ENCODE measurements around the gene ATP11A. TPM values are rescaled to one million over a fixed set of nuclear protein-coding genes. Genes with fewer than 3 reads are reported as not detected.

The ATP11A gene
- total and polyA plus RNA-seq, 10 of the 15 experiments (the other 5 are each of a cell fraction or from before 2014, with no cell fraction given), result 1.4 to 69.6 (median 14.4) TPM

- no peak for FAIRE-seq
- WGBS (ENCODE audit: insufficient coverage, insufficient replicate concordance, low lambda C conversion rate, missing lambda C conversion rate), result 89% methylated on average over 8 of the region's 12 CpGs
- TF ChIP-seq, protein P1, sequence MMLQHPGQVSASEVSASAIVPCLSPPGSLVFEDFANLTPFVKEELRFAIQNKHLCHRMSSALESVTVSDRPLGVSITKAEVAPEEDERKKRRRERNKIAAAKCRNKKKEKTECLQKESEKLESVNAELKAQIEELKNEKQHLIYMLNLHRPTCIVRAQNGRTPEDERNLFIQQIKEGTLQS (IDR thresholded peaks at IDR 0.05; ENCODE audit: borderline replicate concordance, extremely low read depth, low read depth, low read length), result no peak
- TF ChIP-seq EED (IDR thresholded peaks at IDR 0.05; ENCODE audit: low read depth), result no peak
- no peak for TF ChIP-seq SPI1 (IDR thresholded peaks at IDR 0.05; ENCODE audit: borderline replicate concordance, insufficient read depth, low read depth, low read length)
- no peak for TF ChIP-seq E2F4 (IDR thresholded peaks at IDR 0.05; ENCODE audit: low read depth, low read length)
- TF ChIP-seq SRF (IDR thresholded peaks at IDR 0.05; ENCODE audit: low read depth in 2 of 2, low read length in 2 of 2), result no peak
- TF ChIP-seq ATF7 (IDR thresholded peaks at IDR 0.05; ENCODE audit: low read depth), result no peak
- TF ChIP-seq RFX5 (IDR thresholded peaks at IDR 0.05; ENCODE audit: low read depth, low read length), result no peak
- TF ChIP-seq CBX5 (IDR thresholded peaks at IDR 0.05; ENCODE audit: low read depth), result no peak
- no peak for TF ChIP-seq SREBF1 (IDR thresholded peaks at IDR 0.05; ENCODE audit: low read length)
- TF ChIP-seq BCLAF1 (IDR thresholded peaks at IDR 0.05), result no peak
- ChIA-PET RAD21 (ENCODE audit: unreplicated experiment) (no interaction called here), SMC1A (ENCODE audit: uncharacterized antibody, unreplicated experiment) (interaction anchor here (0.9 to 1.1 kb wide), 2 partner anchors 9 to 13 kb away, joined by 3 read pairs; no protein-coding TSS in a partner anchor), CTCF (interaction anchor here (0.6 kb wide), 1 partner anchor 1244 kb away, joined by 3 read pairs; no protein-coding TSS in a partner anchor), POLR2A (interaction anchor here (0.6 to 1.1 kb wide), 2 partner anchors 9 to 13 kb away, joined by 3 to 4 read pairs; no protein-coding TSS in a partner anchor)
- in situ Hi-C loops (cut with MboI) (no loop called here), intact Hi-C loops (cut with micrococcal nuclease; ENCODE audit: unreplicated experiment) (no loop called here)
- Histone ChIP-seq H3K4me3 (no peak overlapping the region), H3K27me3 (replicated peaks in 1 of 2; ENCODE audit: control insufficient read depth in 2 of 2, insufficient read depth in 2 of 2, low read length in 1 of 2) (no peaks in the 10 kb centered on the region), H3K27ac (ENCODE audit: control insufficient read depth, insufficient read depth) (peak overlapping the region; percentile 53; the same call in 1 of the 2 replicates), H3K79me2 (ENCODE audit: control insufficient read depth, insufficient read depth, low read length) (peaks cover 12% of the 10 kb centered on the region), H3K4me2 (ENCODE audit: control insufficient read depth, insufficient read depth) (peak overlapping the region; percentile 72; the same call in 1 of the 2 replicates), H3K36me3 (ENCODE audit: control insufficient read depth in 2 of 2, insufficient read depth in 2 of 2, low read length in 1 of 2) (peaks cover 0 to 4% of the 10 kb centered on the region in 2 experiments; a peak in 2 of 4 replicates), H3K9ac (ENCODE audit: control insufficient read depth, insufficient read depth, low read length) (no peak overlapping the region; the same call in 1 of the 2 replicates), H4K20me1 (ENCODE audit: control insufficient read depth, insufficient read depth) (no peaks in the 10 kb centered on the region; the same call in 1 of the 2 replicates), H2AFZ (ENCODE audit: control insufficient read depth, low read depth, low read length) (no peak overlapping the region), H3K9me3 (replicated peaks; ENCODE audit: control insufficient read depth, insufficient read depth, low read length) (no peaks in the 10 kb centered on the region), H3K4me1 (ENCODE audit: control insufficient read depth, insufficient read depth, low read length) (peaks cover 16% of the 10 kb centered on the region)
- no peak for DNase-seq (ENCODE audit: low read depth, low spot score)
- BruUV-seq (replicated peaks), result no TSS peak
- ATAC-seq, result no peak; the same call in 2 of the 3 replicates
These were observed 35.0 kb downstream of the ATP11A start for GRCh38 chr13:112724788-112725345.

All from GM12878 (cell line).